ENCODE results near the gene MYOM1. TPM values are rescaled to one million over a fixed set of nuclear protein-coding genes. Genes with fewer than 3 reads are reported as not detected.
"Not testable (repeated sequence)": the region's sequence is repeated elsewhere in the genome, so short reads cannot be mapped to it uniquely, and the experiment has no call there.

Gene MYOM1
- total RNA-seq, 4 donors from 2014 or later = 3.1 to 15.8 (median 9.0) TPM

GRCh38 chr18:3054780-3055179, 165.0 kb downstream of the MYOM1 start:
- Histone ChIP-seq H3K27me3 (no peaks in the 10 kb centered on the region), H3K4me1 (no peaks in the 10 kb centered on the region), H3K27ac (no peak overlapping the region), H3K36me3 (no peaks in the 10 kb centered on the region), H3K4me3 (no peak overlapping the region), H3K9me3 (no peaks in the 10 kb centered on the region)
- no peak for DNase-seq
- intact Hi-C loops (cut with DNase I; ENCODE audit: low total_unique reads) = no loop called here
- no peak for TF ChIP-seq CTCF (IDR thresholded peaks at IDR 0.05)
- TF ChIP-seq POLR2A (IDR thresholded peaks at IDR 0.05) = no peak

- H3K4me3 ChIP-seq = no peak overlapping the region
- TF ChIP-seq POLR2A (IDR thresholded peaks at IDR 0.05) (no peak), CTCF (IDR thresholded peaks at IDR 0.05) (no peak)
- no peaks in the 10 kb centered on the region for H3K9me3 ChIP-seq
- no peaks in the 10 kb centered on the region for H3K4me1 ChIP-seq
- intact Hi-C loops (cut with DNase I; ENCODE audit: low total_unique reads) = no loop called here
- no peak for DNase-seq
- no peaks in the 10 kb centered on the region for H3K36me3 ChIP-seq
- H3K27ac ChIP-seq = no peak overlapping the region
- no peaks in the 10 kb centered on the region for H3K27me3 ChIP-seq
These were observed 165.6 kb downstream of the MYOM1 start for GRCh38 chr18:3054214-3054613.

GRCh38 chr18:3053081-3053480, 166.7 kb downstream of the MYOM1 start:
- H3K27me3 ChIP-seq = no peaks in the 10 kb centered on the region
- H3K27ac ChIP-seq = no peak overlapping the region
- TF ChIP-seq CTCF (IDR thresholded peaks at IDR 0.05) (no peak), POLR2A (IDR thresholded peaks at IDR 0.05) (no peak)
- H3K9me3 ChIP-seq = no peaks in the 10 kb centered on the region
- DNase-seq = no peak
- no peak overlapping the region for H3K4me3 ChIP-seq
- intact Hi-C loops (cut with DNase I; ENCODE audit: low total_unique reads) = no loop called here
- no peaks in the 10 kb centered on the region for H3K4me1 ChIP-seq
- H3K36me3 ChIP-seq = no peaks in the 10 kb centered on the region

GRCh38 chr18:3052411-3052758, 167.4 kb downstream of the MYOM1 start:
- Histone ChIP-seq H3K36me3 (no peaks in the 10 kb centered on the region), H3K4me3 (no peak overlapping the region), H3K9me3 (no peaks in the 10 kb centered on the region), H3K4me1 (no peaks in the 10 kb centered on the region), H3K27ac (no peak overlapping the region), H3K27me3 (no peaks in the 10 kb centered on the region)
- intact Hi-C loops (cut with DNase I; ENCODE audit: low total_unique reads) = no loop called here
- TF ChIP-seq CTCF (IDR thresholded peaks at IDR 0.05) = no peak
- TF ChIP-seq POLR2A (IDR thresholded peaks at IDR 0.05) = no peak
- DNase-seq = no peak

- no peak overlapping the region for H3K27ac ChIP-seq
- no peaks in the 10 kb centered on the region for H3K4me1 ChIP-seq
- H3K36me3 ChIP-seq = no peaks in the 10 kb centered on the region
- no peaks in the 10 kb centered on the region for H3K27me3 ChIP-seq
- no peaks in the 10 kb centered on the region for H3K9me3 ChIP-seq
- TF ChIP-seq POLR2A (IDR thresholded peaks at IDR 0.05) (no peak), CTCF (IDR thresholded peaks at IDR 0.05) (no peak)
- no peak for DNase-seq
- intact Hi-C loops (cut with DNase I; ENCODE audit: low total_unique reads) = no loop called here
- H3K4me3 ChIP-seq = no peak overlapping the region
These were observed 167.9 kb downstream of the MYOM1 start for GRCh38 chr18:3051718-3052410.

- H3K27ac ChIP-seq; DNase-seq; H3K9me3 ChIP-seq; H3K4me3 ChIP-seq; H3K4me1 ChIP-seq; H3K36me3 ChIP-seq; intact Hi-C loops (cut with DNase I; ENCODE audit: low total_unique reads); H3K27me3 ChIP-seq: not testable (repeated sequence)
These were observed 169.8 kb downstream of the MYOM1 start for GRCh38 chr18:3049897-3050454.

Data from uterus (tissue), 4 donors.